ENCODE data around the gene BHMT2.

The BHMT2 gene

DNA sequence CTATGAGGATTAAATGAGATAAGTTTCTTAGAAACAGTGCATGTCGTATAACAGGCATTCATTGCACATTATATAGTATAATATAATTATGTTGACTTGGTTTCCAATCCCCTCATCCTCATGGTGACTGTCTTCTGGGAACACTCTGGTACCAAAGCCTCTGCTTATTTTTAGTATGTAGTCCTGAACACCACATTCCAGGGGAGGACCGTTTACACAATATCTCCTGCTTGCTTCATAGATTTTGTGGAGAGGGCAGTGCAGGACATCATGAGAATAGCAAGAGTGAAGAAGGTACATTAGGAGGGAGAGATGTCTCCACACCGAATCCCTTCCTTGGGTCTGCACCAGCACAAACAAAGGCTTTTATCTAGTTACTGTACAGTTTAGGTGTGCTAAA lies 21.5 kb downstream of the BHMT2 start:
- H3K4me1 ChIP-seq (ENCODE audit: control insufficient read depth, low read length) = no peaks in the 10 kb centered on the region
- H3F3A ChIP-seq (ENCODE audit: control insufficient read depth, insufficient read depth) = no peaks in the 10 kb centered on the region
- H3K27ac ChIP-seq (ENCODE audit: low read depth, low read length) = no peak overlapping the region
- H4K20me1 ChIP-seq (ENCODE audit: control insufficient read depth, insufficient read depth, low read depth, low read length) = no peaks in the 10 kb centered on the region
- TF ChIP-seq, protein P1, sequence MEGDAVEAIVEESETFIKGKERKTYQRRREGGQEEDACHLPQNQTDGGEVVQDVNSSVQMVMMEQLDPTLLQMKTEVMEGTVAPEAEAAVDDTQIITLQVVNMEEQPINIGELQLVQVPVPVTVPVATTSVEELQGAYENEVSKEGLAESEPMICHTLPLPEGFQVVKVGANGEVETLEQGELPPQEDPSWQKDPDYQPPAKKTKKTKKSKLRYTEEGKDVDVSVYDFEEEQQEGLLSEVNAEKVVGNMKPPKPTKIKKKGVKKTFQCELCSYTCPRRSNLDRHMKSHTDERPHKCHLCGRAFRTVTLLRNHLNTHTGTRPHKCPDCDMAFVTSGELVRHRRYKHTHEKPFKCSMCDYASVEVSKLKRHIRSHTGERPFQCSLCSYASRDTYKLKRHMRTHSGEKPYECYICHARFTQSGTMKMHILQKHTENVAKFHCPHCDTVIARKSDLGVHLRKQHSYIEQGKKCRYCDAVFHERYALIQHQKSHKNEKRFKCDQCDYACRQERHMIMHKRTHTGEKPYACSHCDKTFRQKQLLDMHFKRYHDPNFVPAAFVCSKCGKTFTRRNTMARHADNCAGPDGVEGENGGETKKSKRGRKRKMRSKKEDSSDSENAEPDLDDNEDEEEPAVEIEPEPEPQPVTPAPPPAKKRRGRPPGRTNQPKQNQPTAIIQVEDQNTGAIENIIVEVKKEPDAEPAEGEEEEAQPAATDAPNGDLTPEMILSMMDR (IDR thresholded peaks at IDR 0.05; ENCODE audit: low read depth, low read length, poor library complexity, severe bottlenecking) = no peak
- no peak for TF ChIP-seq EZH2phosphoT487 (IDR thresholded peaks at IDR 0.05; ENCODE audit: borderline replicate concordance, low read length)
- H3K9me3 ChIP-seq (ENCODE audit: control insufficient read depth, insufficient read depth, low read length) = no peaks in the 10 kb centered on the region
- H3K27me3 ChIP-seq (ENCODE audit: control insufficient read depth, low read length) = 0 out of 2 replicates have a peak, but pooled peaks cover 4% of the 10 kb centered on the region
- no peaks in the 10 kb centered on the region for H3K9me2 ChIP-seq (replicated peaks; ENCODE audit: control insufficient read depth, low read length)
- H3K36me3 ChIP-seq (ENCODE audit: control insufficient read depth, low read length) = no peaks in the 10 kb centered on the region
- no peak overlapping the region for H3K4me2 ChIP-seq (ENCODE audit: low read length)
- H3K4me3 ChIP-seq (ENCODE audit: low read length) = no peak overlapping the region
- no peaks in the 10 kb centered on the region for H3K79me2 ChIP-seq (ENCODE audit: control insufficient read depth, low read length)

GRCh38 chr5:79093762-79094161 lies 24.2 kb downstream of the BHMT2 start:
- Histone ChIP-seq H3K27ac (ENCODE audit: low read depth, low read length) (no peak overlapping the region), H3K27me3 (ENCODE audit: control insufficient read depth, low read length) (no peaks in the 10 kb centered on the region), H3F3A (ENCODE audit: control insufficient read depth, insufficient read depth) (no peaks in the 10 kb centered on the region), H3K4me3 (ENCODE audit: low read length) (no peak overlapping the region), H3K4me1 (ENCODE audit: control insufficient read depth, low read length) (no peaks in the 10 kb centered on the region), H3K79me2 (ENCODE audit: control insufficient read depth, low read length) (no peaks in the 10 kb centered on the region), H3K36me3 (ENCODE audit: control insufficient read depth, low read length) (no peaks in the 10 kb centered on the region), H3K9me3 (ENCODE audit: control insufficient read depth, insufficient read depth, low read length) (no peaks in the 10 kb centered on the region), H4K20me1 (ENCODE audit: control insufficient read depth, insufficient read depth, low read depth, low read length) (no peaks in the 10 kb centered on the region), H3K4me2 (ENCODE audit: low read length) (no peak overlapping the region), H3K9me2 (replicated peaks; ENCODE audit: control insufficient read depth, low read length) (no peaks in the 10 kb centered on the region)
- TF ChIP-seq, protein P1 (IDR thresholded peaks at IDR 0.05; ENCODE audit: low read depth, low read length, poor library complexity, severe bottlenecking) = no peak
- TF ChIP-seq EZH2phosphoT487 (IDR thresholded peaks at IDR 0.05; ENCODE audit: borderline replicate concordance, low read length) = no peak

DNA sequence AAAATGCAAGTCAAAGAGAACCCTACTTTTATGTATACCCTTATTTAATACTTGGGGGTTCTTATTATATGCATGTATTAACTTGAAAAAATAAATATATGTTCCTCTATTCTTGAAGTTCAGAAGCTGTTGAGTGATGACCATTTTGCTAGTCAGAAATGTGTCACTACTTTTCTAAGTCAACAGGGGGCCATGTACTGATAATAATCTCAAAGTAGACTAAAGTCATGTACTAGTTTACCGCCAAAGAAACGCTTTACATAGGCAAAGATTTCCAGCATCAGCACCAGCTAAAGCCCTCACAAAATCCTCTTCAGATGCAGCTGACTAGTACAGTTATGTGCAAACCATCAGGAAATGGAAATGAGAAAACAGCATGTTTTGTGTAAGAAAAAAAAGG lies 36.3 kb downstream of the BHMT2 start:
- Histone ChIP-seq H3K9me2 (replicated peaks; ENCODE audit: control insufficient read depth, low read length) (no peaks in the 10 kb centered on the region), H3K4me3 (ENCODE audit: low read length) (no peak overlapping the region), H3K9me3 (ENCODE audit: control insufficient read depth, insufficient read depth, low read length) (no peaks in the 10 kb centered on the region), H3K79me2 (ENCODE audit: control insufficient read depth, low read length) (no peaks in the 10 kb centered on the region), H3K36me3 (ENCODE audit: control insufficient read depth, low read length) (no peaks in the 10 kb centered on the region), H3K4me1 (ENCODE audit: control insufficient read depth, low read length) (no peaks in the 10 kb centered on the region), H3K27ac (ENCODE audit: low read depth, low read length) (no peak overlapping the region), H3K4me2 (ENCODE audit: low read length) (no peak overlapping the region), H3F3A (ENCODE audit: control insufficient read depth, insufficient read depth) (no peaks in the 10 kb centered on the region), H4K20me1 (ENCODE audit: control insufficient read depth, insufficient read depth, low read depth, low read length) (no peaks in the 10 kb centered on the region), H3K27me3 (ENCODE audit: control insufficient read depth, low read length) (peaks cover 17% of the 10 kb centered on the region)
- no peak for TF ChIP-seq EZH2phosphoT487 (IDR thresholded peaks at IDR 0.05; ENCODE audit: borderline replicate concordance, low read length)
- TF ChIP-seq, protein P1 (IDR thresholded peaks at IDR 0.05; ENCODE audit: low read depth, low read length, poor library complexity, severe bottlenecking) = peak; percentile 5
